Measurements from ENCODE around the gene PALD1. TPM values are rescaled to one million over a fixed set of nuclear protein-coding genes. Genes with fewer than 3 reads are reported as not detected.
A peak's percentile ranks its signal among the peaks of the same experiment; 100 is the strongest.

PALD1 gene
- total and polyA plus RNA-seq, 9 of the 15 experiments (the other 6 are each of a cell fraction or from before 2014, with no cell fraction given) = 0.03 to 0.29 (median 0.09) TPM; not detected in 2

GRCh38 chr10:70598857-70599295 is 120.3 kb downstream of the PALD1 start (continued):
- TF ChIP-seq, protein P1, sequence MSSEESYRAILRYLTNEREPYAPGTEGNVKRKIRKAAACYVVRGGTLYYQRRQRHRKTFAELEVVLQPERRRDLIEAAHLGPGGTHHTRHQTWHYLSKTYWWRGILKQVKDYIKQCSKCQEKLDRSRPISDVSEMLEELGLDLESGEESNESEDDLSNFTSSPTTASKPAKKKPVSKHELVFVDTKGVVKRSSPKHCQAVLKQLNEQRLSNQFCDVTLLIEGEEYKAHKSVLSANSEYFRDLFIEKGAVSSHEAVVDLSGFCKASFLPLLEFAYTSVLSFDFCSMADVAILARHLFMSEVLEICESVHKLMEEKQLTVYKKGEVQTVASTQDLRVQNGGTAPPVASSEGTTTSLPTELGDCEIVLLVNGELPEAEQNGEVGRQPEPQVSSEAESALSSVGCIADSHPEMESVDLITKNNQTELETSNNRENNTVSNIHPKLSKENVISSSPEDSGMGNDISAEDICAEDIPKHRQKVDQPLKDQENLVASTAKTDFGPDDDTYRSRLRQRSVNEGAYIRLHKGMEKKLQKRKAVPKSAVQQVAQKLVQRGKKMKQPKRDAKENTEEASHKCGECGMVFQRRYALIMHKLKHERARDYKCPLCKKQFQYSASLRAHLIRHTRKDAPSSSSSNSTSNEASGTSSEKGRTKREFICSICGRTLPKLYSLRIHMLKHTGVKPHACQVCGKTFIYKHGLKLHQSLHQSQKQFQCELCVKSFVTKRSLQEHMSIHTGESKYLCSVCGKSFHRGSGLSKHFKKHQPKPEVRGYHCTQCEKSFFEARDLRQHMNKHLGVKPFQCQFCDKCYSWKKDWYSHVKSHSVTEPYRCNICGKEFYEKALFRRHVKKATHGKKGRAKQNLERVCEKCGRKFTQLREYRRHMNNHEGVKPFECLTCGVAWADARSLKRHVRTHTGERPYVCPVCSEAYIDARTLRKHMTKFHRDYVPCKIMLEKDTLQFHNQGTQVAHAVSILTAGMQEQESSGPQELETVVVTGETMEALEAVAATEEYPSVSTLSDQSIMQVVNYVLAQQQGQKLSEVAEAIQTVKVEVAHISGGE (CRISPR knock-in tag; IDR thresholded peaks at IDR 0.05) = peak in 1 of 3 experiments; percentile 28; a peak in 1 of 6 replicates
- TF ChIP-seq PRPF4 (IDR thresholded peaks at IDR 0.05; ENCODE audit: insufficient read depth, low read depth, low read length, poor library complexity, severe bottlenecking) = no peak
- TF ChIP-seq, protein P2, sequence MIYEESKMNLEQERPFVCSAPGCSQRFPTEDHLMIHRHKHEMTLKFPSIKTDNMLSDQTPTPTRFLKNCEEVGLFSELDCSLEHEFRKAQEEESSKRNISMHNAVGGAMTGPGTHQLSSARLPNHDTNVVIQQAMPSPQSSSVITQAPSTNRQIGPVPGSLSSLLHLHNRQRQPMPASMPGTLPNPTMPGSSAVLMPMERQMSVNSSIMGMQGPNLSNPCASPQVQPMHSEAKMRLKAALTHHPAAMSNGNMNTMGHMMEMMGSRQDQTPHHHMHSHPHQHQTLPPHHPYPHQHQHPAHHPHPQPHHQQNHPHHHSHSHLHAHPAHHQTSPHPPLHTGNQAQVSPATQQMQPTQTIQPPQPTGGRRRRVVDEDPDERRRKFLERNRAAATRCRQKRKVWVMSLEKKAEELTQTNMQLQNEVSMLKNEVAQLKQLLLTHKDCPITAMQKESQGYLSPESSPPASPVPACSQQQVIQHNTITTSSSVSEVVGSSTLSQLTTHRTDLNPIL (CRISPR knock-in tag; IDR thresholded peaks at IDR 0.05) = no peak
- peak; percentile 30; the same call in 1 of the 2 replicates for TF ChIP-seq TAL1 (IDR thresholded peaks at IDR 0.05)
- TF ChIP-seq, protein P3, sequence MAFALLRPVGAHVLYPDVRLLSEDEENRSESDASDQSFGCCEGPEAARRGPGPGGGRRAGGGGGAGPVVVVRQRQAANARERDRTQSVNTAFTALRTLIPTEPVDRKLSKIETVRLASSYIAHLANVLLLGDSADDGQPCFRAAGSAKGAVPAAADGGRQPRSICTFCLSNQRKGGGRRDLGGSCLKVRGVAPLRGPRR (CRISPR knock-in tag; IDR thresholded peaks at IDR 0.05) = no peak
- TF ChIP-seq HDAC2 (IDR thresholded peaks at IDR 0.05) = 0 out of 2 replicates have a peak, but pooled peaks have one; percentile 8
- 0 out of 4 replicates have a peak, but pooled peaks of 1 of the 2 experiments have one; percentile 30 for TF ChIP-seq MAZ (CRISPR knock-in tag; conservative IDR thresholded peaks at IDR 0.05 in 1 of 2, IDR thresholded peaks at IDR 0.05 in 1 of 2)
- TF ChIP-seq ZNF79 (CRISPR knock-in tag; IDR thresholded peaks at IDR 0.05; ENCODE audit: low read depth) = no peak
- no peak for TF ChIP-seq ELF1 (tag; IDR thresholded peaks at IDR 0.05)
- no peak for TF ChIP-seq IFI16 (CRISPR knock-in tag; IDR thresholded peaks at IDR 0.05)
- TF ChIP-seq ZNF586 (CRISPR knock-in tag; conservative IDR thresholded peaks at IDR 0.05) = no peak
- no peak for TF ChIP-seq RNF219 (CRISPR knock-in tag; IDR thresholded peaks at IDR 0.05)
- TF ChIP-seq L3MBTL2 (IDR thresholded peaks at IDR 0.05) = peak; percentile 73
- TF ChIP-seq, protein P4, sequence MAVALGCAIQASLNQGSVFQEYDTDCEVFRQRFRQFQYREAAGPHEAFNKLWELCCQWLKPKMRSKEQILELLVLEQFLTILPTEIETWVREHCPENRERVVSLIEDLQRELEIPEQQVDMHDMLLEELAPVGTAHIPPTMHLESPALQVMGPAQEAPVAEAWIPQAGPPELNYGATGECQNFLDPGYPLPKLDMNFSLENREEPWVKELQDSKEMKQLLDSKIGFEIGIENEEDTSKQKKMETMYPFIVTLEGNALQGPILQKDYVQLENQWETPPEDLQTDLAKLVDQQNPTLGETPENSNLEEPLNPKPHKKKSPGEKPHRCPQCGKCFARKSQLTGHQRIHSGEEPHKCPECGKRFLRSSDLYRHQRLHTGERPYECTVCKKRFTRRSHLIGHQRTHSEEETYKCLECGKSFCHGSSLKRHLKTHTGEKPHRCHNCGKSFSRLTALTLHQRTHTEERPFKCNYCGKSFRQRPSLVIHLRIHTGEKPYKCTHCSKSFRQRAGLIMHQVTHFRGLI (CRISPR knock-in tag; IDR thresholded peaks at IDR 0.05) = no peak
- TF ChIP-seq KLF16 (IDR thresholded peaks at IDR 0.05) = 0 out of 2 replicates have a peak, but pooled peaks have one; percentile 44
- TF ChIP-seq KDM2B (CRISPR knock-in tag; IDR thresholded peaks at IDR 0.05) = no peak
- no peak for TF ChIP-seq CBX2 (IDR thresholded peaks at IDR 0.05; ENCODE audit: insufficient read depth, low read length, poor library complexity, severe bottlenecking)
- no peak for TF ChIP-seq FOXM1 (IDR thresholded peaks at IDR 0.05; ENCODE audit: low read depth)
- no peak for TF ChIP-seq FOXM1 (CRISPR knock-in tag; IDR thresholded peaks at IDR 0.05; ENCODE audit: low read depth)
- peak; percentile 51; the same call in 1 of the 2 replicates for TF ChIP-seq NCOR1 (IDR thresholded peaks at IDR 0.05)
